Mucosa of rectum (tissue), 2 donors: ENCODE data around the gene PLXNA4.

Experiments
- H3K27ac ChIP-seq, 2 donors: one replicate each; pipeline ENCODE4 v1.7.0; 2013; ENCODE audit warnings: inconsistent platforms in 2 of 2, low read depth in 2 of 2, low read length in 2 of 2
- H3K27me3 ChIP-seq, 2 donors: one replicate each; pipeline ENCODE4 v1.7.0; 2013; ENCODE audit warnings: low read length in 2 of 2; ENCODE audit not compliant: control insufficient read depth in 2 of 2, insufficient read depth in 2 of 2
- H3K36me3 ChIP-seq, 2 donors: one replicate each; pipeline ENCODE4 v1.7.0; 2013; ENCODE audit warnings: low read length in 2 of 2; ENCODE audit not compliant: control insufficient read depth in 2 of 2, insufficient read depth in 2 of 2
- H3K4me1 ChIP-seq, 2 donors: one replicate each; pipeline ENCODE4 v1.7.0; 2013; ENCODE audit warnings: low read length in 2 of 2, mild to moderate bottlenecking in 1 of 2; ENCODE audit not compliant: control insufficient read depth in 2 of 2, insufficient read depth in 2 of 2
- H3K4me3 ChIP-seq, 2 donors: one replicate each; pipeline ENCODE4 v1.7.0; 2013; ENCODE audit warnings: low read length in 2 of 2
- H3K9ac ChIP-seq, 2 donors: one replicate each; pipeline ENCODE4 v1.7.0; 2013; ENCODE audit warnings: low read length in 2 of 2, low read depth in 1 of 2, mild to moderate bottlenecking in 1 of 2
- H3K9me3 ChIP-seq, 2 donors: one replicate each; pipeline ENCODE4 v1.7.0; 2013; ENCODE audit warnings: low read length in 2 of 2; ENCODE audit not compliant: control insufficient read depth in 2 of 2
- donor health status: healthy.
- donor health status: Normal muscosa, but diverticular disease.

PLXNA4 gene

GRCh38 chr7:132161533-132161915, 414.7 kb downstream of the PLXNA4 start:
- H3K4me1 ChIP-seq = no peaks in the 10 kb centered on the region
- no peaks in the 10 kb centered on the region for H3K9me3 ChIP-seq
- no peak overlapping the region for H3K9ac ChIP-seq
- H3K4me3 ChIP-seq = no peak overlapping the region
- no peak overlapping the region for H3K27ac ChIP-seq
- no peaks in the 10 kb centered on the region for H3K36me3 ChIP-seq
- no peaks in the 10 kb centered on the region for H3K27me3 ChIP-seq

- Histone ChIP-seq H3K9ac (no peak overlapping the region), H3K36me3 (no peaks in the 10 kb centered on the region), H3K4me3 (no peak overlapping the region), H3K4me1 (no peaks in the 10 kb centered on the region), H3K27ac (no peak overlapping the region), H3K27me3 (no peaks in the 10 kb centered on the region), H3K9me3 (no peaks in the 10 kb centered on the region)
Measured at GRCh38 chr7:132160611-132161532, 415.4 kb downstream of the PLXNA4 start.

- Histone ChIP-seq H3K4me1 (no peaks in the 10 kb centered on the region), H3K27me3 (no peaks in the 10 kb centered on the region), H3K36me3 (no peaks in the 10 kb centered on the region), H3K27ac (no peak overlapping the region), H3K9ac (no peak overlapping the region), H3K4me3 (no peak overlapping the region), H3K9me3 (no peaks in the 10 kb centered on the region)
Measured at GRCh38 chr7:132158841-132159240, 417.4 kb downstream of the PLXNA4 start.

GRCh38 chr7:132158166-132158565, 418.1 kb downstream of the PLXNA4 start:
- Histone ChIP-seq H3K9me3 (no peaks in the 10 kb centered on the region), H3K27ac (no peak overlapping the region), H3K36me3 (no peaks in the 10 kb centered on the region), H3K9ac (no peak overlapping the region), H3K4me3 (no peak overlapping the region), H3K4me1 (no peaks in the 10 kb centered on the region), H3K27me3 (no peaks in the 10 kb centered on the region)

- Histone ChIP-seq H3K27me3 (no peaks in the 10 kb centered on the region), H3K9ac (no peak overlapping the region), H3K9me3 (no peaks in the 10 kb centered on the region), H3K27ac (no peak overlapping the region), H3K4me3 (no peak overlapping the region), H3K36me3 (no peaks in the 10 kb centered on the region), H3K4me1 (no peaks in the 10 kb centered on the region)
Measured at GRCh38 chr7:132155715-132156114, 420.6 kb downstream of the PLXNA4 start.

GRCh38 chr7:132154695-132155471, 421.4 kb downstream of the PLXNA4 start:
- H3K4me3 ChIP-seq = no peak overlapping the region
- H3K27ac ChIP-seq = no peak overlapping the region
- no peak overlapping the region for H3K9ac ChIP-seq
- H3K9me3 ChIP-seq = no peaks in the 10 kb centered on the region
- H3K36me3 ChIP-seq = no peaks in the 10 kb centered on the region
- no peaks in the 10 kb centered on the region for H3K4me1 ChIP-seq
- H3K27me3 ChIP-seq = no peaks in the 10 kb centered on the region

- no peak overlapping the region for H3K4me3 ChIP-seq
- no peaks in the 10 kb centered on the region for H3K9me3 ChIP-seq
- H3K4me1 ChIP-seq = no peaks in the 10 kb centered on the region
- H3K9ac ChIP-seq = no peak overlapping the region
- no peaks in the 10 kb centered on the region for H3K27me3 ChIP-seq
- H3K27ac ChIP-seq = no peak overlapping the region
- H3K36me3 ChIP-seq = no peaks in the 10 kb centered on the region
Measured at GRCh38 chr7:132154248-132154647, 422.0 kb downstream of the PLXNA4 start.

- Histone ChIP-seq H3K4me3 (no peak overlapping the region), H3K27me3 (no peaks in the 10 kb centered on the region), H3K4me1 (no peaks in the 10 kb centered on the region), H3K9ac (no peak overlapping the region), H3K27ac (no peak overlapping the region), H3K9me3 (no peaks in the 10 kb centered on the region), H3K36me3 (no peaks in the 10 kb centered on the region)
Measured at GRCh38 chr7:132152131-132152889, 424.0 kb downstream of the PLXNA4 start.

- Histone ChIP-seq H3K36me3 (no peaks in the 10 kb centered on the region), H3K4me1 (no peaks in the 10 kb centered on the region), H3K4me3 (no peak overlapping the region), H3K9ac (no peak overlapping the region), H3K9me3 (no peaks in the 10 kb centered on the region), H3K27ac (no peak overlapping the region), H3K27me3 (no peaks in the 10 kb centered on the region)
Measured at GRCh38 chr7:132150711-132151110, 425.6 kb downstream of the PLXNA4 start.
